ENCODE results near the gene NTN4.
"Not testable (repeated sequence)": the region's sequence is repeated elsewhere in the genome, so short reads cannot be mapped to it uniquely, and the experiment has no call there.

The NTN4 gene

GRCh38 chr12:95796225-95796981 lies 5.8 kb upstream of the NTN4 start:
- peak; percentile 16 for DNase-seq (ENCODE audit: low read depth)

DNA sequence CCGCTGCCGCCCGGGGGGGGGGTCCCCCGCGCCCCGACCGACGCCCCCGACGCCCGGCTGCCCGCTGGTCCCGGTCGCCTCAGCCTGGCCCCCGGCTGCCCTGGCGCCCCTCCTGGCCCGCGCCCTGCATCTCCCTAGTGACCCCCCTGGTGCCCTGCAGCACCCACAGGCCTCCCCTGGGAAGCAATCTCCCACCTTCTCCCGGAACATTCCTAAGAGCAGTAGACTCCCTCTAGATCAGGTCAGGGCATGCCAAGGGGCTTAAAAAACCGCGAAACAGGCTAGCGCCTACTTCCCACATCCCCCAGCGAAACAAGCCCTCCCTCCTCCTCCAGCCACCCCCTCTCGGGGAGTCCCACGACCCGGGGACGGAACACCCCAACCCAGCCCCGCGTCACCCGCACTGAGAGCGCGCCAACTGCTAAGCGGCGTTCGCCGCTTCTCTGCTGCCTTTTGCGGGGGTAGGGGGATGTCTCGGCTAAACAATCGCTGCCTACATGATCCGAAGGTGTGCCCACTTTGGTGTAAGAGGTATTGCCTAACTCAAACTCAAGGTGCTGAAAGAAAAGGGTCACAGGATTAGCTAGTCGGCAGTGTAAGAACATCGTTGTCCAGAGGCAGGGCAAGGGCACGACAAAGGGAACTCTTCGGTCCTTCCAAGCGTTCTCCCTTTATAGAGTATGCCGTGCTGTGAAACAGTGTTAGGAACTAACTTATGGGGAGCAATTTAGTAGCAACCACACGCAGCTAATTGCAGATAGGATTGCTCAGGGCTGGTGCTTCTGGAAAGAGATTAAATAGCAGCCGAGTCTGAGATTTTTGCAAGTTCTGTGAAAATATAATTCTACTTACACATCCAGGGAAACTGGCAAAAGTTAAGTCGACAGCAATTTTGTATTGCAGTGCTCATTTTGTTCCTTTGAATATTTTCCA lies 619 bp upstream of the NTN4 start:
- DNase-seq (ENCODE audit: low read depth), result peak; percentile 62

- DNase-seq (ENCODE audit: low read depth), result peak; percentile 42
Measured at GRCh38 chr12:95789126-95790032, 1.2 kb downstream of the NTN4 start.

DNA sequence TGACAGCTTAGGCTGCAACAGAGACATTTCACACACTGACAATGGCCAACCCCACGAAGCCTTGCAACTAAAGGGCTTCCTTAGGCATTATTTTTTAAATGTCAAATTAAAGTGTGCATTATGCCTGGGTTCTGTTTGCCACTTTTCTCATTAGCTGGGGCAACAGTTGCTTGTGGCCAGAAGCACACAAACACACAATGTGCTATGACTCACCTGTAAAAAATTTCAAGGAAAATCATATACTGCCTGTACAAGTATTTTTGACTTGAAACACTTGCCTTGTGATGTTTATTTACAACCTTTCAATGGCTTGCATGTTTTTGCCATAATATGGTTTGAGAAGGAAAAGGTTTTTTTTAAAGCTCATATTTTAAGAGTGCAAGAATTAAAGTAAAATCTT lies 1.9 kb downstream of the NTN4 start:
- peak; percentile 81 for DNase-seq (ENCODE audit: low read depth)

GRCh38 chr12:95787274-95787818 lies 3.2 kb downstream of the NTN4 start:
- DNase-seq (ENCODE audit: low read depth), result no peak

DNA sequence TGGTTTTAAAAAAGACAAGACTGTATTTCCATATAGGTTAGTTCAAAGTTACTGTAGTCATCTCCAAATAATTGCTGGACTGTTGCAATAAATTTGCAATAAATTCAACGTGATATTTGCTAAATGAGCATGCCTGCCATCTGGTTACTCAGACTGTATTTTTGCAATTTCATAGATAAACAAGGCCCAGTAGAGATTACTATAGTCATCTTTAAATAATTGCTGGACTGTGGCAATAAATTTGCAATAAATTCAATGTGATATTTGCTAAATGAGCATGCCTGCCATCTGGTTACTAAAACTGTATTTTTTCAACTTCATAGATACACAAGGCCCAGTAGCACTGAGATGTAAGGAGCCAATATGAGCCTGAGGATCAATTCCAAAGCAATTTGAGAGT lies 5.6 kb downstream of the NTN4 start:
- DNase-seq (ENCODE audit: low read depth), result no peak

DNA sequence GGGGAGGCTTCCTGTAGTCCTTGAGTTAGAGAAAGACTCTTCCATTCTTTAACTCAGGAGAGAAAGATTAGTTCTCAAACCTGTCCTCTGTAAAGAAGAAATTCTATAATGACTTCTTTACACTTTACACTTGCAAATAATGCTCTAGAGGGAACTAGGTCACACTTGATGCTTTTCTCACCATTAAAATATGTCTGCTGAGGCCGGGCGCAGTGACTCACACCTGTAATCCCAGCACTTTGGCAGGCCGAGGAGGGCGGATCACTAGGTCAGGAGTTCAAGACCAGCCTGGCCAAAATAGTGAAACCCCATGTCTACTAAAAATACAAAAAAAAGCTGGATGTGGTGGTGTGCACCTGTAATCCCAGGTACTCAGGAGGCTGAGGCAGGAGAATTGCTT lies 6.3 kb downstream of the NTN4 start:
- peak; percentile 72 for DNase-seq (ENCODE audit: low read depth)

GRCh38 chr12:95775466-95775865 lies 15.1 kb downstream of the NTN4 start:
- DNase-seq (ENCODE audit: low read depth), result not testable (repeated sequence)

DNA sequence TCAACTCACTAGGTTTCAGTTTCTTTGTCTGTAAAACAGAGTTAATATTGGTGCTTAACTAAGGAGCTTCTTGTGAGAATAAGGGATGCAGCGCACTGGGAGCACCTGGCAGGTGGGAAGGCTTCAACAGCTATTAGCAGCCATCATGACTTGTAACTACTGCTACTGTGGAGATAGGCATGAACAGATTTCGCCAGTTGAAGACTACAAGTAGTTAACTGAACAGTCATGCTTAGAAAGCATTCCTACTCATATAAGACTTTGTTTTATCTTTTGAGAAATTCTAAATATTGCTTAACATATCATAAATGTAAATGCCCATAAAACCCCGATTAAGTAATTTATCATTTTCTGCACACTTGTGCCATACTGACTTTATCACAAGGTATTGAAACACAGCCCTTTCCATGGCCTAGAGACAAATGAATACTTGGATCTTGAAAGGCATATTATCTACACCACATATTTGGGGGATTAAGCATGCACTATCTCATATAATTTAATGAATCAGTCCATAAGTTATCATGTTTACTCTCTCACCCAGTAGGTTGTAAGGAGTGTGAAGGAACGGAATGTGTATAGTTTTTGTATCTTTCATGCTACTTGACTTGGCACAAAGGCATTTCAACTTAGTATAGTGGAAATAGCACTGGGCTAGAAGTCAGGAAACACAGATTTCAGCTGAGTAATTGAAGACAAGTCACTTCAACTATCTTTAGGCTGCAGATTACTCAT lies 16.1 kb downstream of the NTN4 start:
- DNase-seq (ENCODE audit: low read depth), result peak; percentile 55

GRCh38 chr12:95773320-95773719 lies 17.2 kb downstream of the NTN4 start:
- DNase-seq (ENCODE audit: low read depth), result no peak

DNA sequence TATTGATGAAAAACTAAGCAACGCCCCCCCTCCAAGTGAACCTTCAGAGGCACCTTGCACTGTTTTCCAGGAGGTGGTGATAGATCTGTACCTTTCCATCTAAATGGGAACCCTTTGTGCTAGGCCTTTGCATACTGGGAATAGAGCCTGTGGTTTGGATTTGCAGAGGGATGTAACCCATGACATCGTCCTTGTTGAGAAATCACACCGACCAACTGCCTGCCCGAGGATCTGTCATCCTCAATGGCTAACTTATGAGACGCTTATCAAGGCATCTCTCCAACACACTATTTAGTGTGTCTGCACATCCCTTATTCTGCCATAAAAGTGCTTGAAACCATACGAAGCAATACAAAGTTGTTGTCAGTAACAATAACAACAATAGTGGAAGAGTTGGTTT lies 22.9 kb downstream of the NTN4 start:
- DNase-seq (ENCODE audit: low read depth), result peak; percentile 28

GRCh38 chr12:95766356-95767019 lies 24.1 kb downstream of the NTN4 start:
- DNase-seq (ENCODE audit: low read depth), result peak; percentile 34

- DNase-seq (ENCODE audit: low read depth), result no peak
Measured at GRCh38 chr12:95764848-95765247, 25.7 kb downstream of the NTN4 start.

- peak; percentile 93 for DNase-seq (ENCODE audit: low read depth)
Measured at GRCh38 chr12:95763809-95764253, 26.7 kb downstream of the NTN4 start.

GRCh38 chr12:95762123-95762785 lies 28.3 kb downstream of the NTN4 start:
- DNase-seq (ENCODE audit: low read depth), result no peak

DNA sequence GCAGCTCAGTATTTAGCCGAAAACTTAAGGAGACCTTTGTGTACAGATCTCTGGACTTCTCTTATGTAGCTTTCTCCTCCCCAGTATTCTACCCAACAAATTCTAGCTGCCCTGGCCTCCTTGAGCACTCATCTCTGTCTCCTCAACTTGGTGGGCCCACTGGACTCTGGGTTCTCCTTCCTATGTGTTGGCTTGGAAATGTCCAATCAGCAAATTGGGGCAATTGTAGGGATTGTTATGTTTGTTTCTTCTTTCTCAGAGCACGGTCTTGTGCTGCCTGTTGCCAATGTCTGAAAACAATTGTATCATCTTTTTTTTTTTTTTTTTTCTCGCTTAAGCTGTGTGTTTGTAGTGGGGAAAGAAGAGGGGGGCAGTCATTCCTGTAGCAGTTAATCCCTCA lies 30.2 kb downstream of the NTN4 start:
- DNase-seq (ENCODE audit: low read depth), result no peak

DNA sequence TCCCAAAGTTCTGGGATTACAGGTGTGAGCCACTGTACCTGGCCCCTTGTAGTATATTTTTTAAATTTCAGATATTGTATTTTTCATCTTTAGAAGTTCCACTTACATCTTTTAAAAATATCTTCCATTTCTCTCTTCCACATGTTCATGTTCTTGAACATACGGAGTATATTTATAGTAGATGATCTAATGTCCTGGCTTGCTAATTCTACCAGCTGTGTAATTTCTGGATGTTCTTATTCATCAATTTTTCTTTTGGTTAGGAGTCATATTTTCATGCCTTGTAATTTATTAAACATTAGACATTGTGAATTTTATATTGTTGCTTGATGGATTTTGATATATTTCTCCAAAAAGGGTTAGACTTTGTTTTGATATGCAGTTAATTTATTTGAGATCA lies 30.8 kb downstream of the NTN4 start:
- no peak for DNase-seq (ENCODE audit: low read depth)

GRCh38 chr12:95759039-95759438 lies 31.5 kb downstream of the NTN4 start:
- no peak for DNase-seq (ENCODE audit: low read depth)

- no peak for DNase-seq (ENCODE audit: low read depth)
Measured at GRCh38 chr12:95756362-95756761, 34.2 kb downstream of the NTN4 start.
